ENCODE data around the gene PKP2. TPM values are rescaled to one million over a fixed set of nuclear protein-coding genes. Genes with fewer than 3 reads are reported as not detected.

PKP2 gene
- total and polyA plus RNA-seq, 2 experiments from 2014 or later: 60.0 to 62.4 TPM

DNA sequence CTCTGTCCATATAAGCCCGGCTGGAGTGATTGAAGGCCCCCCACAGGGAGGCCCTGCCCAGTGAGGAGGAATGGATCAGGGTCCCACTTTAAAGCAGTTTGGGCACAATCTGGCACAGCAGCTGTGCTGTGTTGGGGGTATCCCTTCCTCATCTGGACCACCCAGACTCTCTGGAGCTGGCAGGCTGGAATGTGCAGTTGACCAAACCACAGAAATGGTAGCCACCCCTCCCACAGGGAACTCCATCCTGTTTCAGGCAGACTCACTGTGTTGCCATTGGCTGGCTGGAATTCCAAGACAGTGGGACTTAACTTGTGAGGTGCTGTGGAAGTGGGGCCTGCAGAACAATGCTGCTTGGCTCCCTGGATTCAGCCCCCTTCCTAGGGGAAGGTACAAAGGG lies 87.4 kb downstream of the PKP2 start:
- no peak for DNase-seq (ENCODE audit: low spot score)
- peaks cover 8% of the 10 kb centered on the region for H3K9me3 ChIP-seq (ENCODE audit: low read depth)
- H2AFZ ChIP-seq: no peak overlapping the region
- no peak overlapping the region for H3K4me3 ChIP-seq
- no peaks in the 10 kb centered on the region for H3K9me2 ChIP-seq (replicated peaks; ENCODE audit: insufficient read depth)
- no peaks in the 10 kb centered on the region for H3K36me3 ChIP-seq (replicated peaks; ENCODE audit: insufficient read depth, low read depth)
- no peak overlapping the region for H3K27ac ChIP-seq
- TF ChIP-seq, protein P1, sequence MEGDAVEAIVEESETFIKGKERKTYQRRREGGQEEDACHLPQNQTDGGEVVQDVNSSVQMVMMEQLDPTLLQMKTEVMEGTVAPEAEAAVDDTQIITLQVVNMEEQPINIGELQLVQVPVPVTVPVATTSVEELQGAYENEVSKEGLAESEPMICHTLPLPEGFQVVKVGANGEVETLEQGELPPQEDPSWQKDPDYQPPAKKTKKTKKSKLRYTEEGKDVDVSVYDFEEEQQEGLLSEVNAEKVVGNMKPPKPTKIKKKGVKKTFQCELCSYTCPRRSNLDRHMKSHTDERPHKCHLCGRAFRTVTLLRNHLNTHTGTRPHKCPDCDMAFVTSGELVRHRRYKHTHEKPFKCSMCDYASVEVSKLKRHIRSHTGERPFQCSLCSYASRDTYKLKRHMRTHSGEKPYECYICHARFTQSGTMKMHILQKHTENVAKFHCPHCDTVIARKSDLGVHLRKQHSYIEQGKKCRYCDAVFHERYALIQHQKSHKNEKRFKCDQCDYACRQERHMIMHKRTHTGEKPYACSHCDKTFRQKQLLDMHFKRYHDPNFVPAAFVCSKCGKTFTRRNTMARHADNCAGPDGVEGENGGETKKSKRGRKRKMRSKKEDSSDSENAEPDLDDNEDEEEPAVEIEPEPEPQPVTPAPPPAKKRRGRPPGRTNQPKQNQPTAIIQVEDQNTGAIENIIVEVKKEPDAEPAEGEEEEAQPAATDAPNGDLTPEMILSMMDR (IDR thresholded peaks at IDR 0.05; ENCODE audit: poor library complexity): no peak
- TF ChIP-seq EZH2phosphoT487 (IDR thresholded peaks at IDR 0.05; ENCODE audit: low read depth, severe bottlenecking, unreplicated experiment) (no peak), EZH2 (IDR thresholded peaks at IDR 0.05; ENCODE audit: borderline replicate concordance) (no peak)
- no peaks in the 10 kb centered on the region for H3K4me1 ChIP-seq (ENCODE audit: insufficient read depth)
- H3K4me2 ChIP-seq: no peak overlapping the region
- no peaks in the 10 kb centered on the region for H4K20me1 ChIP-seq (ENCODE audit: insufficient read depth, poor library complexity, severe bottlenecking)
- H3K79me2 ChIP-seq: no peaks in the 10 kb centered on the region
- 100% methylated on average over 1 of the region's 1 CpG for WGBS (ENCODE audit: low lambda C conversion rate, missing lambda C conversion rate)
- H3K27me3 ChIP-seq: no peaks in the 10 kb centered on the region

- peaks cover 8% of the 10 kb centered on the region for H3K9me3 ChIP-seq (ENCODE audit: low read depth)
- H3K4me2 ChIP-seq: no peak overlapping the region
- no peak for DNase-seq (ENCODE audit: low spot score)
- no peaks in the 10 kb centered on the region for H3K79me2 ChIP-seq
- H4K20me1 ChIP-seq (ENCODE audit: insufficient read depth, poor library complexity, severe bottlenecking): no peaks in the 10 kb centered on the region
- WGBS (ENCODE audit: low lambda C conversion rate, missing lambda C conversion rate): 95% methylated on average over 3 of the region's 3 CpGs
- no peaks in the 10 kb centered on the region for H3K9me2 ChIP-seq (replicated peaks; ENCODE audit: insufficient read depth)
- H3K36me3 ChIP-seq (replicated peaks; ENCODE audit: insufficient read depth, low read depth): no peaks in the 10 kb centered on the region
- H2AFZ ChIP-seq: no peak overlapping the region
- H3K27ac ChIP-seq: no peak overlapping the region
- H3K4me1 ChIP-seq (ENCODE audit: insufficient read depth): no peaks in the 10 kb centered on the region
- H3K4me3 ChIP-seq: no peak overlapping the region
- TF ChIP-seq EZH2 (IDR thresholded peaks at IDR 0.05; ENCODE audit: borderline replicate concordance) (no peak), EZH2phosphoT487 (IDR thresholded peaks at IDR 0.05; ENCODE audit: low read depth, severe bottlenecking, unreplicated experiment) (no peak)
- TF ChIP-seq, protein P1 (IDR thresholded peaks at IDR 0.05; ENCODE audit: poor library complexity): no peak
- H3K27me3 ChIP-seq: no peaks in the 10 kb centered on the region
These were observed 92.3 kb downstream of the PKP2 start for GRCh38 chr12:32804301-32804700.

- no peaks in the 10 kb centered on the region for H3K4me1 ChIP-seq (ENCODE audit: insufficient read depth)
- peaks cover 4% of the 10 kb centered on the region for H3K79me2 ChIP-seq
- H4K20me1 ChIP-seq (ENCODE audit: insufficient read depth, poor library complexity, severe bottlenecking): no peaks in the 10 kb centered on the region
- no peak overlapping the region for H2AFZ ChIP-seq
- H3K4me3 ChIP-seq: no peak overlapping the region
- H3K27ac ChIP-seq: no peak overlapping the region
- DNase-seq (ENCODE audit: low spot score): no peak
- no peaks in the 10 kb centered on the region for H3K9me3 ChIP-seq (ENCODE audit: low read depth)
- TF ChIP-seq, protein P1 (IDR thresholded peaks at IDR 0.05; ENCODE audit: poor library complexity): no peak
- TF ChIP-seq EZH2phosphoT487 (IDR thresholded peaks at IDR 0.05; ENCODE audit: low read depth, severe bottlenecking, unreplicated experiment) (no peak), EZH2 (IDR thresholded peaks at IDR 0.05; ENCODE audit: borderline replicate concordance) (no peak)
- no peaks in the 10 kb centered on the region for H3K9me2 ChIP-seq (replicated peaks; ENCODE audit: insufficient read depth)
- H3K36me3 ChIP-seq (replicated peaks; ENCODE audit: insufficient read depth, low read depth): no peaks in the 10 kb centered on the region
- no peaks in the 10 kb centered on the region for H3K27me3 ChIP-seq
- H3K4me2 ChIP-seq: no peak overlapping the region
- WGBS (ENCODE audit: low lambda C conversion rate, missing lambda C conversion rate): 87% methylated on average over 5 of the region's 5 CpGs
These were observed 95.2 kb downstream of the PKP2 start for GRCh38 chr12:32801269-32801980.
